Measurements from ENCODE around the gene TIMP1.

Gene TIMP1

DNA sequence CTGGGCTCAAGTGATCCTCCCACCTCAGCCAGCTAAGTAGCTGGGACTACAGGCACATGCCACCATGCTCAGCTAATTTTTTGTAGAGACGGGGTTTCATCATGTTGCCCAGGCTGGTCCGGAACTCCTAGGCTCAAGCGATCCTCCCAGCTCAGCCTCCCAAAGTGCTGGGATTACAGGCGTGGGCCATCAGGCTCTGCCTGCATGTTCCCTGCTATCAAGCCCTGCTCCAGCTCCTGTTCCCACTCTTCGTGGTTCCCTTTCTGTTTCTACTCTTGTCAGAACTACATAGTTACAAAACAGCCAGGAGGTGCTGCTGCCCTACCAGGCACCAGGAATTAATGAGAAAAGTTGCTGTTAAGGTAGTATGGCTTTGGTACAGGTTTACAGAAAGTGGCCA lies 8.7 kb downstream of the TIMP1 start (continued):
- TF ChIP-seq, protein P1, sequence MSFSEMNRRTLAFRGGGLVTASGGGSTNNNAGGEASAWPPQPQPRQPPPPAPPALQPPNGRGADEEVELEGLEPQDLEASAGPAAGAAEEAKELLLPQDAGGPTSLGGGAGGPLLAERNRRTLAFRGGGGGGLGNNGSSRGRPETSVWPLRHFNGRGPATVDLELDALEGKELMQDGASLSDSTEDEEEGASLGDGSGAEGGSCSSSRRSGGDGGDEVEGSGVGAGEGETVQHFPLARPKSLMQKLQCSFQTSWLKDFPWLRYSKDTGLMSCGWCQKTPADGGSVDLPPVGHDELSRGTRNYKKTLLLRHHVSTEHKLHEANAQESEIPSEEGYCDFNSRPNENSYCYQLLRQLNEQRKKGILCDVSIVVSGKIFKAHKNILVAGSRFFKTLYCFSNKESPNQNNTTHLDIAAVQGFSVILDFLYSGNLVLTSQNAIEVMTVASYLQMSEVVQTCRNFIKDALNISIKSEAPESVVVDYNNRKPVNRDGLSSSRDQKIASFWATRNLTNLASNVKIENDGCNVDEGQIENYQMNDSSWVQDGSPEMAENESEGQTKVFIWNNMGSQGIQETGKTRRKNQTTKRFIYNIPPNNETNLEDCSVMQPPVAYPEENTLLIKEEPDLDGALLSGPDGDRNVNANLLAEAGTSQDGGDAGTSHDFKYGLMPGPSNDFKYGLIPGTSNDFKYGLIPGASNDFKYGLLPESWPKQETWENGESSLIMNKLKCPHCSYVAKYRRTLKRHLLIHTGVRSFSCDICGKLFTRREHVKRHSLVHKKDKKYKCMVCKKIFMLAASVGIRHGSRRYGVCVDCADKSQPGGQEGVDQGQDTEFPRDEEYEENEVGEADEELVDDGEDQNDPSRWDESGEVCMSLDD (tag by site-specific recombination; IDR thresholded peaks at IDR 0.05): no peak
- TF ChIP-seq, protein P2, sequence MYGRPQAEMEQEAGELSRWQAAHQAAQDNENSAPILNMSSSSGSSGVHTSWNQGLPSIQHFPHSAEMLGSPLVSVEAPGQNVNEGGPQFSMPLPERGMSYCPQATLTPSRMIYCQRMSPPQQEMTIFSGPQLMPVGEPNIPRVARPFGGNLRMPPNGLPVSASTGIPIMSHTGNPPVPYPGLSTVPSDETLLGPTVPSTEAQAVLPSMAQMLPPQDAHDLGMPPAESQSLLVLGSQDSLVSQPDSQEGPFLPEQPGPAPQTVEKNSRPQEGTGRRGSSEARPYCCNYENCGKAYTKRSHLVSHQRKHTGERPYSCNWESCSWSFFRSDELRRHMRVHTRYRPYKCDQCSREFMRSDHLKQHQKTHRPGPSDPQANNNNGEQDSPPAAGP (tag by site-specific recombination; IDR thresholded peaks at IDR 0.05): no peak
- TF ChIP-seq ZNF16 (tag by site-specific recombination; IDR thresholded peaks at IDR 0.05; ENCODE audit: low read depth) (no peak), GLI4 (tag by site-specific recombination; IDR thresholded peaks at IDR 0.05) (no peak), FEZF1 (tag by site-specific recombination; IDR thresholded peaks at IDR 0.05) (no peak), WT1 (tag by site-specific recombination; IDR thresholded peaks at IDR 0.05) (no peak), ZSCAN23 (tag by site-specific recombination; IDR thresholded peaks at IDR 0.05) (no peak), ZNF658 (tag by site-specific recombination; IDR thresholded peaks at IDR 0.05) (no peak), ZNF155 (tag by site-specific recombination; IDR thresholded peaks at IDR 0.05) (no peak), ZNF843 (tag by site-specific recombination; IDR thresholded peaks at IDR 0.05) (no peak)

DNA sequence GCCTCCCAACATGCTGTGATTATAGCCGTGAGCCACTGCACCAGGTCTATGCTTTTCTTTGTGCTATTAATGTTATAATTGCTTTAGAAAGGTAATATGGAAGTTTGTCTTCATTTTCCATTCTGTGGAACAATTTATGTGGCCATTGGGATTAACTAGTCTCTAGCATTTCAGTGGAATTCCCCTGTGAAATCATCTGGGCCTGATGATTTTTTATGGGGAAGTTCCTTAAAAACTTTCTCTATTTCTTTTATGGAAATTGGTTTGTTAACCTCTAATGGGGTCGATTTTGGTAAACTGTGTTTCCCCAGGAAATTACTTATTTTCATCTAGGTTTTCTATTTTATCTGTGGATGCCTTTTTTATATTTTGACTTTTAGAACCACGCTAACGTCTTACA lies 11.3 kb downstream of the TIMP1 start:
- TF ChIP-seq BCL11B (tag by site-specific recombination; IDR thresholded peaks at IDR 0.05; ENCODE audit: low read depth) (no peak), SETDB1 (IDR thresholded peaks at IDR 0.05; ENCODE audit: insufficient read length, low read length) (no peak), SCRT2 (tag by site-specific recombination; IDR thresholded peaks at IDR 0.05) (no peak), ZNF830 (tag by site-specific recombination; IDR thresholded peaks at IDR 0.05; ENCODE audit: low read depth) (no peak), YY2 (tag by site-specific recombination; IDR thresholded peaks at IDR 0.05) (no peak), ZNF549 (tag by site-specific recombination; IDR thresholded peaks at IDR 0.05) (no peak), ZNF341 (tag by site-specific recombination; IDR thresholded peaks at IDR 0.05; ENCODE audit: low read depth) (no peak), BCL11A (tag by site-specific recombination; IDR thresholded peaks at IDR 0.05; ENCODE audit: low read depth) (no peak)
- TF ChIP-seq, protein P3, sequence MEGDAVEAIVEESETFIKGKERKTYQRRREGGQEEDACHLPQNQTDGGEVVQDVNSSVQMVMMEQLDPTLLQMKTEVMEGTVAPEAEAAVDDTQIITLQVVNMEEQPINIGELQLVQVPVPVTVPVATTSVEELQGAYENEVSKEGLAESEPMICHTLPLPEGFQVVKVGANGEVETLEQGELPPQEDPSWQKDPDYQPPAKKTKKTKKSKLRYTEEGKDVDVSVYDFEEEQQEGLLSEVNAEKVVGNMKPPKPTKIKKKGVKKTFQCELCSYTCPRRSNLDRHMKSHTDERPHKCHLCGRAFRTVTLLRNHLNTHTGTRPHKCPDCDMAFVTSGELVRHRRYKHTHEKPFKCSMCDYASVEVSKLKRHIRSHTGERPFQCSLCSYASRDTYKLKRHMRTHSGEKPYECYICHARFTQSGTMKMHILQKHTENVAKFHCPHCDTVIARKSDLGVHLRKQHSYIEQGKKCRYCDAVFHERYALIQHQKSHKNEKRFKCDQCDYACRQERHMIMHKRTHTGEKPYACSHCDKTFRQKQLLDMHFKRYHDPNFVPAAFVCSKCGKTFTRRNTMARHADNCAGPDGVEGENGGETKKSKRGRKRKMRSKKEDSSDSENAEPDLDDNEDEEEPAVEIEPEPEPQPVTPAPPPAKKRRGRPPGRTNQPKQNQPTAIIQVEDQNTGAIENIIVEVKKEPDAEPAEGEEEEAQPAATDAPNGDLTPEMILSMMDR (tag by site-specific recombination; IDR thresholded peaks at IDR 0.05): no peak
- ChIA-PET POLR2A (no interaction called here), CTCF (no interaction called here)
- Histone ChIP-seq H3K4me1 (ENCODE audit: control insufficient read depth, insufficient read depth, low read length) (no peaks in the 10 kb centered on the region), H3K27ac (ENCODE audit: extremely low read depth, low read depth, low read length) (no peak overlapping the region), H3K36me3 (ENCODE audit: control insufficient read depth in 2 of 2, insufficient read depth in 1 of 2, low read length in 2 of 2) (no peaks in the 10 kb centered on the region), H3K4me3 (ENCODE audit: low read depth, low read length) (no peak overlapping the region), H3K9me3 (ENCODE audit: control insufficient read depth, insufficient read depth, low read depth, low read length) (no peaks in the 10 kb centered on the region; the same call in 1 of the 2 replicates)

DNA sequence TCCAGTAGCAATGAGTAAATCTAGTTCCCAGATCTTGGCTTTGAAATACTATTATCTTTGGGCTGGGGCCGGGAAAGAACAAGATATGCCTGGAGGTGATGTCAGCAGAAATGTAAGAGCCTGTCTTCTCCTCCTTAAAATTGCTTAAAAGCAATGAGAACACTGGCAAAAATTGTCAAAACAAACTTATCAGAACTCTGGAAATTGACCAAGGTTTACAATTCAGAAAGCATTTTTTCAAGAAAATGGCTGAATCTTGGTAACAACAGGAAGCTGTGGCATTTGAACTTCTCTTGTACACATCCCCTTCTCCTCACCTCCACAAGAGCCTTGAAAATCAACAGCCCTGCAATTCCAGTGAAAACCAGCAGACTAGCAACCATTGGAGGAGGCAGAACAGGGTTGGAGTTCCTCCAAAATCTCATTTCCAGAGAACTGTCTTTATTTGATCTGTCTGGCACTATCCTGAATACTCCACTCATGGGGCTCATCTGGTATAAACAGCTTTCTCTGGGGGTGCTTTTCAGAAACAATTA lies 13.5 kb downstream of the TIMP1 start:
- POLR2A ChIA-PET: no interaction called here
- Histone ChIP-seq H3K36me3 (ENCODE audit: control insufficient read depth in 2 of 2, insufficient read depth in 1 of 2, low read length in 2 of 2) (no peaks in the 10 kb centered on the region), H3K4me1 (ENCODE audit: control insufficient read depth, insufficient read depth, low read length) (no peaks in the 10 kb centered on the region), H3K27ac (ENCODE audit: extremely low read depth, low read depth, low read length) (no peak overlapping the region), H3K9me3 (ENCODE audit: control insufficient read depth, insufficient read depth, low read depth, low read length) (no peaks in the 10 kb centered on the region; the same call in 1 of the 2 replicates), H3K4me3 (ENCODE audit: low read depth, low read length) (no peak overlapping the region)
- no peak for TF ChIP-seq ZNF214 (tag by site-specific recombination; IDR thresholded peaks at IDR 0.05; ENCODE audit: borderline replicate concordance)
- TF ChIP-seq ZNF555 (tag by site-specific recombination; conservative IDR thresholded peaks at IDR 0.05): no peak
- no peak for TF ChIP-seq ZSCAN23 (tag by site-specific recombination; IDR thresholded peaks at IDR 0.05)
- no peak for TF ChIP-seq ZNF394 (tag by site-specific recombination; IDR thresholded peaks at IDR 0.05; ENCODE audit: borderline replicate concordance)
- no peak for TF ChIP-seq ZNF701 (tag by site-specific recombination; IDR thresholded peaks at IDR 0.05)
- no peak for TF ChIP-seq ZNF830 (tag by site-specific recombination; IDR thresholded peaks at IDR 0.05; ENCODE audit: low read depth)
- TF ChIP-seq ZNF514 (tag by site-specific recombination; IDR thresholded peaks at IDR 0.05): no peak
- CTCF ChIA-PET: interaction anchor here (0.6 to 1.2 kb wide), 2 partner anchors 13 to 27 kb away, joined by 3 read pairs; partner anchors contain the start of gene TIMP1
